Head of caudate nucleus (tissue), 42 donors: ENCODE measurements around the gene DDX24.
A peak's percentile ranks its signal among the peaks of the same experiment; 100 is the strongest.

Source experiments
- DNase-seq, 42 donors: peaks; one replicate each; pipeline versions ENCODE4 v3.0.0 to v3.0.0-alpha.2; 2020 to 2021; ENCODE audit warnings: mixed read lengths in 7 of 42
- intact Hi-C: fragments of 100-400 bp; cut with DNase I; formaldehyde crosslinking; loops from one replicate; pipeline ENCODE4 v1.15.0; 2022

DDX24 gene

GRCh38 chr14:94054401-94054800 is 26.6 kb downstream of the DDX24 start:
- intact Hi-C loops: no loop called here
- DNase-seq: peak in 4 of 42 donors; percentile 0 to 29 (median 6)

GRCh38 chr14:94052662-94053061 is 28.3 kb downstream of the DDX24 start:
- DNase-seq: peak in 7 of 42 donors; percentile 0 to 24 (median 7)
- intact Hi-C loops: no loop called here

GRCh38 chr14:94052199-94052598 is 28.8 kb downstream of the DDX24 start:
- peak in 5 of 42 donors; percentile 1 to 34 (median 10) for DNase-seq
- intact Hi-C loops: no loop called here

- intact Hi-C loops: no loop called here
- DNase-seq: peak in 12 of 42 donors; percentile 0 to 40 (median 10)
Observed at GRCh38 chr14:94051779-94052178, 29.2 kb downstream of the DDX24 start.

- intact Hi-C loops: no loop called here
- peak; percentile 50 to 90 (median 78) for DNase-seq
Observed at GRCh38 chr14:94051115-94051514, 29.9 kb downstream of the DDX24 start.

- intact Hi-C loops: no loop called here
- peak in 15 of 42 donors; percentile 1 to 57 (median 14) for DNase-seq
Observed at GRCh38 chr14:94050231-94050880, 30.6 kb downstream of the DDX24 start.

- intact Hi-C loops: no loop called here
- DNase-seq: peak in 5 of 42 donors; percentile 2 to 13 (median 3)
Observed at GRCh38 chr14:94049625-94050023, 31.4 kb downstream of the DDX24 start.

- intact Hi-C loops: no loop called here
- peak in 15 of 42 donors; percentile 3 to 66 (median 25) for DNase-seq
Observed at GRCh38 chr14:94048691-94049624, 32.0 kb downstream of the DDX24 start.

- intact Hi-C loops: no loop called here
- DNase-seq: peak in 16 of 42 donors; percentile 2 to 35 (median 12)
Observed at GRCh38 chr14:94047581-94047980, 33.4 kb downstream of the DDX24 start.

GRCh38 chr14:94046696-94047250 is 34.2 kb downstream of the DDX24 start:
- intact Hi-C loops: no loop called here
- DNase-seq: peak in 16 of 42 donors; percentile 2 to 34 (median 11)

GRCh38 chr14:94045563-94046345 is 35.2 kb downstream of the DDX24 start:
- peak in 13 of 42 donors; percentile 7 to 42 (median 10) for DNase-seq
- intact Hi-C loops: no loop called here

GRCh38 chr14:94045101-94045500 is 35.9 kb downstream of the DDX24 start:
- intact Hi-C loops: no loop called here
- peak in 7 of 42 donors; percentile 3 to 30 (median 10) for DNase-seq

GRCh38 chr14:94044476-94045091 is 36.4 kb downstream of the DDX24 start:
- peak in 4 of 42 donors; percentile 9 to 41 (median 26) for DNase-seq
- intact Hi-C loops: no loop called here

- DNase-seq: peak in 3 of 42 donors; percentile 1 to 20 (median 19)
Observed at GRCh38 chr14:94043756-94044475, 37.1 kb downstream of the DDX24 start.

GRCh38 chr14:94043111-94043755 is 37.8 kb downstream of the DDX24 start:
- intact Hi-C loops: no loop called here
- peak in 2 of 42 donors; percentile 27 to 28 for DNase-seq

More at GRCh38 chr14:94043756-94044475, 37.1 kb downstream of the DDX24 start:
- intact Hi-C loops: no loop called here

- peak in 2 of 42 donors; percentile 33 to 49 for DNase-seq
- intact Hi-C loops: no loop called here
Observed at GRCh38 chr14:94042433-94043091, 38.4 kb downstream of the DDX24 start.
